Adrenal gland (tissue), 5 donors: ENCODE results near the gene TP53.

Experiments
- POLR2A ChIP-seq, 2 donors: fragments of 450-650 bp; IDR thresholded peaks; one replicate each; pipeline ENCODE4 v1.6.1; 2017; ENCODE audit warnings: antibody characterized with exemption in 2 of 2, mild to moderate bottlenecking in 2 of 2, moderate library complexity in 1 of 2
- TF ChIP-seq, protein P1 (sequence below), 6 experiments: fragments of 450-650 bp in 4 of 6; fragments of 200-600 bp in 2 of 6; sonication (generic) in 1 of 6; IDR thresholded peaks; 1 replicate in 5 of 6; 2 replicates in 1 of 6; pipeline versions ENCODE4 v1.5.1 to v1.8.0; 2016 to 2021; ENCODE audit warnings: antibody characterized with exemption in 6 of 6, mild to moderate bottlenecking in 2 of 6, moderate library complexity in 1 of 6
- donor health status: DM: no; HTN: no; CAD: no.

DNA sequence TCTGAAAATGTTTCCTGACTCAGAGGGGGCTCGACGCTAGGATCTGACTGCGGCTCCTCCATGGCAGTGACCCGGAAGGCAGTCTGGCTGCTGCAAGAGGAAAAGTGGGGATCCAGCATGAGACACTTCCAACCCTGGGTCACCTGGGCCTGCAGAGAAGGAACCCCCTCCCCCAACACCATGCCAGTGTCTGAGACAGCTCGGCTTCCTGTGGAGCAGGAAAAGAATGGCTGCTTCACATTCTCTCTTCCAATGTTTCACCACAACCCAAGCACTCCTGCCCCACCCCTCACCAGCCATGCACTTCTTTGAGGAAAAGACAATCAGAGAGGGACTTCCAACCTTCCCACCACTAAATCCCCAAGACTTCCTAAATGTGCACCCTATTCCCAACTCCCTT is 10.8 kb downstream of the TP53 start:
- TF ChIP-seq, protein P1, sequence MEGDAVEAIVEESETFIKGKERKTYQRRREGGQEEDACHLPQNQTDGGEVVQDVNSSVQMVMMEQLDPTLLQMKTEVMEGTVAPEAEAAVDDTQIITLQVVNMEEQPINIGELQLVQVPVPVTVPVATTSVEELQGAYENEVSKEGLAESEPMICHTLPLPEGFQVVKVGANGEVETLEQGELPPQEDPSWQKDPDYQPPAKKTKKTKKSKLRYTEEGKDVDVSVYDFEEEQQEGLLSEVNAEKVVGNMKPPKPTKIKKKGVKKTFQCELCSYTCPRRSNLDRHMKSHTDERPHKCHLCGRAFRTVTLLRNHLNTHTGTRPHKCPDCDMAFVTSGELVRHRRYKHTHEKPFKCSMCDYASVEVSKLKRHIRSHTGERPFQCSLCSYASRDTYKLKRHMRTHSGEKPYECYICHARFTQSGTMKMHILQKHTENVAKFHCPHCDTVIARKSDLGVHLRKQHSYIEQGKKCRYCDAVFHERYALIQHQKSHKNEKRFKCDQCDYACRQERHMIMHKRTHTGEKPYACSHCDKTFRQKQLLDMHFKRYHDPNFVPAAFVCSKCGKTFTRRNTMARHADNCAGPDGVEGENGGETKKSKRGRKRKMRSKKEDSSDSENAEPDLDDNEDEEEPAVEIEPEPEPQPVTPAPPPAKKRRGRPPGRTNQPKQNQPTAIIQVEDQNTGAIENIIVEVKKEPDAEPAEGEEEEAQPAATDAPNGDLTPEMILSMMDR (IDR thresholded peaks at IDR 0.05): no peak
- no peak for TF ChIP-seq POLR2A (IDR thresholded peaks at IDR 0.05)
